HG03097 (cell line): ENCODE data around the gene TBCK.
"Not testable (repeated sequence)": the region's sequence is repeated elsewhere in the genome, so short reads cannot be mapped to it uniquely, and the experiment has no call there.

ENCODE experiments used
- ATAC-seq: cut with Tn5 transposase; IDR thresholded peaks from one replicate; pipeline ENCODE4 v1.9.1; 2021; ENCODE audit not compliant: unreplicated experiment, low FRiP score

The TBCK gene

DNA sequence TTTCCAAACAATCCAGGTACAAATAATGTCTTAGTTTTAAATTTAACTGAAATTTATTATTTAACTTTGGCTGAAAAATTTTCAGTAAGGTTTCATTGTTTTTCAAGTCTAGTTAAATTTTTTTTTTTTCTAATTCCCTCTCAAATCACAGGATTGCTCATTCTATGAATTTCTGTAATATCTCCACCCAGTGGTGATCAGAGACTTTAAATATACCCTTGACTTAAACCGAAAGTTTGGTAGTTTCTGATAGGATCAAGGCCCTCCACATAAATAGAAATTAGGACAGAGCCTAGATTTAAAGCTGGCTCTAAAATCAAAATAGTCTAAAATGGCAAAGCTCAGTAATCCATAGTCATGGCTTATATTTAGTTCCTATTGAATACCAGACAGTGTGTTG lies 175.4 kb downstream of the TBCK start:
- ATAC-seq = no peak

- ATAC-seq = no peak
These were observed 179.2 kb downstream of the TBCK start for GRCh38 chr4:106136777-106137331.

DNA sequence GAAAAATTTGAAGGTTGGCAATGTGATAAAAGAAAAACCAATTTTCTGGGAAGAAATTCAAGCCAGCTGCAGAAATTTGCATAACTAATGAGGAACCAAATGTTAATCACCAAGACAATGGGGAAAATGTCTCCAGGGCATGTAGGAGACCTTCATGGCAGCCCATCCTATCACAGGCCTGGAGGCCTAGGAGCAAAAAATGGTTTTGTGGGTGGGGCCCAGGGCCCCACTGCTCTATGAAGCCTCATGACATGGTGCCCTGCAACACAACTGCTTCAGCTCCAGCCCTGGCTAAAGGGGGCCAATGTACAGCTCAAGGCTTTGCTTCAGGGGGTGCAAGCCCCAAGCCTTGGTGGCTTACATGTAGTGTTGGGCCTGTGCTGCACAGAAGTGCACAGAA lies 184.0 kb downstream of the TBCK start:
- no peak for ATAC-seq

DNA sequence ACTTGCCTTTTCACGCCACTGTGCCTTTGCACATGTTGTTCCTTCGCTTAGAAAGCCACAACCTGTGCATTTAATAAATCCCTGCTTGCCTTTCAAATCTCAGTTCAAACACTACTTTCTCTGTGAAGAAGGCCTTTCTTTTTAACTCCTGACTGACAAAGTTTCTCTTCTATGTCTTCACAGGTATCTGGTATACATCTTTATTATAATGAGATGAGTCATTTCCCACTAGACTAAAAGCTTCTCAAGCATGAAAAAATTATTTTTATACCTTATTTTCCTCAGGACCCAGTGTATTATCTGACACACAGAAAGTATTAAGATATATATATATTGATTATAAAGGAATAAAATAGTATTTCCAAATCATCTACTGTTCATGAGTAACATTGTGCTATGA lies 189.9 kb downstream of the TBCK start:
- no peak for ATAC-seq

DNA sequence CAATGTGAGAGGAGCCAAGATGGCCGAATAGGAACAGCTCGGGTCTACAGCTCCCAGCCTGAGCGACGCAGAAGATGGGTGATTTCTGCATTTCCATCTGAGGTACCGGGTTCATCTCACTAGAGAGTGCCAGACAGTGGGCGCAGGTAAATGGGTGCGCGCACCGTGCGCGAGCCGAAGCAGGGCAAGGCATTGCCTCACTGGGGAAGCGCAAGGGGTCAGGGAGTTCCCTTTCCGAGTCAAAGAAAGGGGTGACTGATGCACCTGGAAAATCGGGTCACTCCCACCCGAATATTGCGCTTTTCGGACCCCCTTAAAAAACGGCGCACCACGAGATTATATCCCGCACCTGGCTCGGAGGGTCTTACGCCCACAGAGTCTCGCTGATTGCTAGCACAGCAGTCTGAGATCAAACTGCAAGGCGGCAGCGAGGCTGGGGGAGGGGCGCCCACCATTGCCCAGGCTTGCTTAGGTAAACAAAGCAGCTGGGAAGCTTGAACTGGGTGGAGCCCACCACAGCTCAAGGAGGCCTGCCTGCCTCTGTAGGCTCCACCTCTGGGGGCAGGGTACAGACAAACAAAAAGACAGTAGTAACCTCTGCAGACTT lies 196.0 kb downstream of the TBCK start:
- ATAC-seq = not testable (repeated sequence)

GRCh38 chr4:106116025-106116424 lies 200.0 kb downstream of the TBCK start:
- no peak for ATAC-seq

- no peak for ATAC-seq
These were observed 201.7 kb downstream of the TBCK start for GRCh38 chr4:106114270-106114669.

DNA sequence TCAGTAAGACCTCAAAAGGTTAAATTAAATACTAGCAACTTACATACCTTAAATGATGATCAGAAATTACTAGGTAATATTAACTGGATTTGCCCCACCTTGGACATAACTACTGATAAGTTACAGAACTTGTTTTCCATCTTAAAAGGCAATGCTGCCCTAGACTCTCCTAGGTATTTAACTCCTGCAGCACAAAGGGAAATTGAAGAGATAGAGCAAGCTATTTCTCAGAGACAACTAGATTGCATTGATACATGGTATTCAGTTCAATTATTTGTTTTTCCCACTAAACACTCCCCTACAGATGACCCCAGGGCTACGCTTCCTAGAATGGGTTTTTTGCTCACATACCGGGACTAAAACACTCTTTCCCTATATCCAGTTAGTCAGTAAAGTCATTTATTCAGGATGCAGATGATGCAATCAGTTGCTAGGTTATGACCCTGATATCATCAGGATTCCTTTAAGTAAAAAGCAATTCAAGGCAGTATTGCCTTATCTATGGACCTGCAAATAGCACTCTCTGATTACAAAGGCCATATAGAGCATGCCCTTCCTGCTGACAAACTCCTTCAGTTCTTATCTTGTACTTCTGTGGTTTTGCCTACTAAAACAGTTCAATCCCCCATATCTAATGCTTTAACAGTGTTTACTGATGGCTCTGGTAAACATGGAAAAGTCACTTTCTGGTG lies 204.1 kb downstream of the TBCK start:
- ATAC-seq = not testable (repeated sequence)

DNA sequence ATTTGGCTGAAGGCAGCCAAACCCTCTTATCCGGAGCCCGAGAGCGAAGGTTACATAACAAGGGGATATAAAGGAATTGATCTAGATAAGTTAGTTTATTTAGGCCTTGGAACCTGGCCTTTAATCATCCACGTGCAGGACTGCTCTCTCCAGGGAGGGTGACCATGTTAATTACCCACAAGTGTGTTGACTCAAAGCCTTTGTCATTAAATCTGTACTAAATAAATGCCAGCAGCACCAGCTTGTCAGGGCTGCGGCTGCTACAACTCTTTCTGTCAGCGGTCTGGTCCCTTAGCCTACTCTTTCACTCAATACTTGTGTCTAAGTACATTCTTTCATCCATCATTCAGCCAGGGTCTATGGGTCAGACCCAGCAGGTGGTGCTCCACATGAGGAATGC lies 206.1 kb downstream of the TBCK start:
- ATAC-seq = no peak

DNA sequence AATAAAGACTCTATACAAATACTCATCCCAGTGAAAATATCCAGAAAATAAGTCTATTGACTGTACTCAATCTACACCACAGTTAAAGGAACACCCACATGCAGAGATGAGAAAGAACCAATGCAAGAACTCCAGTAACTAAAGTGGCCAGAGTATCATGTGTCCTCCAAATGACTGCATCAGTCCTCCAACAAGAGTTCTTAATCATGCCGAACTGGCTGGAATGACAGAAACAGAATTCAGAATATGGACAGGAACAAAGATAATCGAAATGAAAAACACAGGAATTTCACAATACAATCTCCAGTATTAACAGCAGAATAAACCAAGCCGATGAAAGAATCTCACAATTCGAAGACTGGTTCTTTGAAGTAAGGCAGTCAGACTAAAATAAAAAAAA lies 210.3 kb downstream of the TBCK start:
- ATAC-seq = no peak

DNA sequence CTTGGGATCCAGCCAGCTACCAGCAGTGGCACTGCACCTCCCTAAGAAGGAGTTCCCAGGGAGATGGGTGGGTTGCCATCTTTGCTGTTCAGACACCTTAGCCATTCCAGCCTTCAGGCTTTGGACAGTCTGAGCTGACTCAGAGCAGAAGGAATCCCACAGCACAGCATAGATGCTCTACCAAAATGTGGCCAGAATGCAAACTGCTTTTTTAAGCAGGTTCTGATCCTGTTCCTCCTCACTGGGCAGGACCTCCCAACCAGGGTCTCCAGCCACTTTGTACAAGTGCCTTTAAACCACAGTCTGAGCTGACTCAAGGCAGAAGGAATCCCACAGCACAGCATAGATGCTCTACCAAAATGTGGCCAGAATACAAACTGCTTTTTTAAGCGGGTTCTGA lies 211.7 kb downstream of the TBCK start:
- ATAC-seq = no peak

- ATAC-seq = no peak
These were observed 219.6 kb downstream of the TBCK start for GRCh38 chr4:106096454-106096853.

DNA sequence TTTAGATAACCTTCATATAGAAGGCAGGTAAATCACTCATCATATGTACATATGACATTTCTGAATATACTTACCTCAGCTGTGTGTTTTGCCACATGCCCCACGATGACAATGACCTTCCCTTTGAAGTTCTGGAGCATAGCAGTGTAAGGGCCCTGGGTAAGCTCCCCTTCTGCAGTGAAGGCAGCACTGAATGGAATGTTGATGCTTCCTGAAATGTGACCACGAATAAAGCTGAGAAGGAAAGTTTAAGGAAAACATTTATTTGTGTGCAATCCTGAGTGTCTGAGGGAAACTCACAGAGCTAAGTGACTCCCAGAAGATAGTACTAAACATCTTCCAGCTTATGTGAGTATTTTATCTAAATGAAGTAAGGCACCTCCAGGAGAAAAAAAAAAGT lies 220.6 kb downstream of the TBCK start:
- no peak for ATAC-seq

- no peak for ATAC-seq
These were observed 223.5 kb downstream of the TBCK start for GRCh38 chr4:106092361-106093040.

DNA sequence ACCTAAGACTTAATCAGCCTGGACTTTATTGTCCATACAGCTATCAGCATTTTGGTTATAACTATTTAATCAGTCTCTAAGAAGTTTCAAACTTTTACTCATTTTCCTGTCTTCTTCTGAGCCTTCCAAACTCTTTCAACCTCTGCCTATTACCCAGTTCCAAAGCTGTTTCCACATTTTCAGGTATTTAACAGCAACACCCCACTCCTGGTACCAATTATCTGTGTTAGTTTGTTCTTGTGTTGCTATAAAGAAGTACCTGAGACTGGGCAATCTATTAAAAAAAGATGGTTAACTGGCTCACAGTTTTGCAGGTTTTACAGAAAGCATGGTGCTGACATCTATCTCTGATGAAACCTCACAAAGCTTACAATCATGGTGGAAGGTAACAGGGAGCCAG lies 225.2 kb downstream of the TBCK start:
- ATAC-seq = no peak

DNA sequence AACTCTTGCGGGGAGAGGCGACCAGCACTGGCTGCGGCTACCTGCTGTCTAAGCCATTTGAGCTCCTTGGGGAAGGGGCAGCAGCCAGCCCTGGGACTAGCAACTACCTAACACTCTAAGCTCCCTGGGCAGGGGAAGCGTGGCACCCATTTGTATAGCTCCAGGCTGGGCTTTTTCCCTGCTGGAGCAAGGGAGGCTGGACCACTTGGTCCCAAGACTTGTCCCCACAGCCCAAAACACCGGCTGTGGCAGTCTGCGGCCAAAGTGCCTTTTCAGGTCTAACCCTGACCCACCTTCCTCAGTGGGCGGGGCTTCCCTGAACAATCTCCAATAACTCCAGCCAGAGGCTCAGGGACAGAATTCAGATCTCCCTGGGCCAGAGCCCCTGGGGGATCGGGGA lies 232.9 kb downstream of the TBCK start:
- no peak for ATAC-seq

DNA sequence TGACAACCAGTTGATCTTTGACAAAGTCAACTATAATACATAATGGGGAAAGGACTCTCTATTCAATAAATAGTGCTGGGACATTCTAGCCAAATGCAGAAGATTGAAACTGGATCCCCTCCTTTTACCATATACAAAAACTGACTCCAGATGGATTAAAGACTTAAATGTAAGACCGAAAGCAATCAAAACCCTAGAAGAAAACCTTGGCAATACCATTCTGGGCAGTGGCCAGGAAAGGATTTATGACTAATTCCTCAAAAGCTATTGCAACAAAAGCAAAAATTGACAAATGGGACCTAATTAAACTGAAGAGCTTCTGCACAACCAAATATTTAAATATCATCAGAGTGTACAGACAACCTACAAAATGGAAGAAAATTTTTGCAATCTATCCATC lies 235.6 kb downstream of the TBCK start:
- ATAC-seq = no peak

GRCh38 chr4:106079616-106080015 lies 236.4 kb downstream of the TBCK start:
- ATAC-seq = no peak

- no peak for ATAC-seq
These were observed 251.0 kb downstream of the TBCK start for GRCh38 chr4:106065018-106065417.

DNA sequence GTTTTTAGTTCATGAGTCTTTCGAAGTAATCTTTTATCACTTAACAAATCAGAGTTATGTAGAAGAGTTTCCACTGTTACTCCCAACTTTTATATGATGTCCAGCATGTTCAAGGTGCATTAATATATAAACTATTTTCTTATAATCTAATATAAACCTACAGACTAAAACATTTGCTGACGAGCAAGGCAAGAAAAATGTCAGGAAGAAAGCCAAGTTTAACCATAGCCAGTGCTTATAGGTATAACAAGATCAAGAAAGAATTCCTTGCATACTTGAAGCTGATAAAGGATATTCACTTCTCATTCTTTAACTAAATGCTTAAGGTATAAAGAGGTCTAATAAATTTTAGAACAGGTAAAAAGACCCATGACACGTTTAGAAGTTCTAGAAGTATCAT lies 253.0 kb downstream of the TBCK start:
- no peak for ATAC-seq

GRCh38 chr4:106062452-106062875 lies 253.5 kb downstream of the TBCK start:
- ATAC-seq = no peak

GRCh38 chr4:106058921-106059320 lies 257.1 kb downstream of the TBCK start:
- ATAC-seq = no peak
